ENCODE measurements around the gene RBM47. TPM values are rescaled to one million over a fixed set of nuclear protein-coding genes. Genes with fewer than 3 reads are reported as not detected.

RBM47 gene
- total RNA-seq, 4 donors from 2014 or later: 200 to 369 (median 323) TPM

- no peak overlapping the region for H3K4me3 ChIP-seq (replicated peaks in 1 of 3)
- H3K27me3 ChIP-seq: no peaks in the 10 kb centered on the region
- H3K9me3 ChIP-seq: no peaks in the 10 kb centered on the region
- peaks cover 14 to 36% of the 10 kb centered on the region in 2 donors for H3K4me1 ChIP-seq
- H3K27ac ChIP-seq: no peak overlapping the region
- no peak for DNase-seq
- 78 to 84% methylated on average over 8 of the region's 8 CpGs for WGBS, 2 donors
- H3K36me3 ChIP-seq: no peaks in the 10 kb centered on the region
- TF ChIP-seq POLR2A (IDR thresholded peaks at IDR 0.05) (no peak), CTCF (IDR thresholded peaks at IDR 0.05) (no peak)
- intact Hi-C loops (cut with DNase I): no loop called here
Observed at GRCh38 chr4:40401631-40402030, 228.0 kb downstream of the RBM47 start.

GRCh38 chr4:40401096-40401495 lies 228.6 kb downstream of the RBM47 start:
- Histone ChIP-seq H3K27ac (no peak overlapping the region), H3K9me3 (no peaks in the 10 kb centered on the region), H3K4me1 (peaks cover 19 to 41% of the 10 kb centered on the region in 2 donors), H3K36me3 (no peaks in the 10 kb centered on the region), H3K27me3 (no peaks in the 10 kb centered on the region), H3K4me3 (replicated peaks in 1 of 3) (no peak overlapping the region)
- TF ChIP-seq CTCF (IDR thresholded peaks at IDR 0.05) (no peak), POLR2A (IDR thresholded peaks at IDR 0.05) (no peak)
- intact Hi-C loops (cut with DNase I): no loop called here
- DNase-seq: no peak
- WGBS, 2 donors: 92 to 93% methylated on average over 6 of the region's 6 CpGs

GRCh38 chr4:40399578-40399977 lies 230.1 kb downstream of the RBM47 start:
- no peak for DNase-seq
- no peaks in the 10 kb centered on the region for H3K9me3 ChIP-seq
- peaks cover 27 to 42% of the 10 kb centered on the region in 2 donors for H3K4me1 ChIP-seq
- TF ChIP-seq POLR2A (IDR thresholded peaks at IDR 0.05): no peak
- no peak overlapping the region for H3K4me3 ChIP-seq (replicated peaks in 1 of 3)
- H3K36me3 ChIP-seq: no peaks in the 10 kb centered on the region
- H3K27ac ChIP-seq: peak overlapping the region in 1 of 3 donors; percentile 61
- 94 to 95% methylated on average over 3 of the region's 3 CpGs for WGBS, 2 donors
- intact Hi-C loops (cut with DNase I): no loop called here
- no peaks in the 10 kb centered on the region for H3K27me3 ChIP-seq

- DNase-seq: peak; percentile 97 to 98
- intact Hi-C loops (cut with DNase I): no loop called here
- Histone ChIP-seq H3K4me3 (replicated peaks in 1 of 3) (no peak overlapping the region), H3K36me3 (no peaks in the 10 kb centered on the region), H3K27ac (peak overlapping the region; percentile 74 to 90 (median 75)), H3K9me3 (no peaks in the 10 kb centered on the region), H3K4me1 (peaks cover 38 to 43% of the 10 kb centered on the region in 2 donors), H3K27me3 (no peaks in the 10 kb centered on the region)
- WGBS, 2 donors: 36 to 37% methylated on average over 7 of the region's 7 CpGs
- TF ChIP-seq POLR2A (IDR thresholded peaks at IDR 0.05) (no peak), CTCF (IDR thresholded peaks at IDR 0.05) (no peak)
Observed at GRCh38 chr4:40395908-40396793, 233.5 kb downstream of the RBM47 start.

- no peaks in the 10 kb centered on the region for H3K9me3 ChIP-seq
- no peaks in the 10 kb centered on the region for H3K27me3 ChIP-seq
- no peak overlapping the region for H3K4me3 ChIP-seq (replicated peaks in 1 of 3)
- peak; percentile 64 to 67 for DNase-seq
- H3K27ac ChIP-seq: peak overlapping the region; percentile 71 to 87 (median 86)
- WGBS, 2 donors: 26% methylated on average over 4 of the region's 4 CpGs
- intact Hi-C loops (cut with DNase I): no loop called here
- H3K4me1 ChIP-seq: peaks cover 38 to 43% of the 10 kb centered on the region in 2 donors
- TF ChIP-seq POLR2A (IDR thresholded peaks at IDR 0.05): peak in 1 of 2 donors; percentile 9
- no peak for TF ChIP-seq CTCF (IDR thresholded peaks at IDR 0.05)
- no peaks in the 10 kb centered on the region for H3K36me3 ChIP-seq
Observed at GRCh38 chr4:40395166-40395900, 234.3 kb downstream of the RBM47 start.

Measured in thyroid gland (tissue), 4 donors.